Measurements from ENCODE around the gene SNX33.

DNA sequence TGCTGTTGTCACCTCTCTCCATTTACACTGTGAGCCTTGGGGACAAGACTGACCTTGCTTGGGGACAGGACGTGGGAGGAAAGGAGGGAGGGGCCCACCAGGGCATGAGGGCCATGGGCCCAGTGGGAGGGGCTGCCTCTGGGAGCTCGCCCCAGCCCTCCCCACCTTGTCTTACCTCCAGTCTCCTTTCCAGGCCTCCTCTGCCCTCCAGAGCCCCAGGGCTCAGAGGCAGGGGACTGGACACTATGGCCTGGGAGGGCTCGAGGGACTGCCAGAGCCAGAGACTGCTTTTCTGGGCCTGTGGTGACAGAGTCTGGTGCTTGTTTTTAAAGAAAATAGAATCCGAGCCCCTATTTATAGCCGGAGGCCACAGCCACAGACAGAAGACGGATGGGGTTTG lies 54.7 kb downstream of the SNX33 start:
- TF ChIP-seq, protein P1, sequence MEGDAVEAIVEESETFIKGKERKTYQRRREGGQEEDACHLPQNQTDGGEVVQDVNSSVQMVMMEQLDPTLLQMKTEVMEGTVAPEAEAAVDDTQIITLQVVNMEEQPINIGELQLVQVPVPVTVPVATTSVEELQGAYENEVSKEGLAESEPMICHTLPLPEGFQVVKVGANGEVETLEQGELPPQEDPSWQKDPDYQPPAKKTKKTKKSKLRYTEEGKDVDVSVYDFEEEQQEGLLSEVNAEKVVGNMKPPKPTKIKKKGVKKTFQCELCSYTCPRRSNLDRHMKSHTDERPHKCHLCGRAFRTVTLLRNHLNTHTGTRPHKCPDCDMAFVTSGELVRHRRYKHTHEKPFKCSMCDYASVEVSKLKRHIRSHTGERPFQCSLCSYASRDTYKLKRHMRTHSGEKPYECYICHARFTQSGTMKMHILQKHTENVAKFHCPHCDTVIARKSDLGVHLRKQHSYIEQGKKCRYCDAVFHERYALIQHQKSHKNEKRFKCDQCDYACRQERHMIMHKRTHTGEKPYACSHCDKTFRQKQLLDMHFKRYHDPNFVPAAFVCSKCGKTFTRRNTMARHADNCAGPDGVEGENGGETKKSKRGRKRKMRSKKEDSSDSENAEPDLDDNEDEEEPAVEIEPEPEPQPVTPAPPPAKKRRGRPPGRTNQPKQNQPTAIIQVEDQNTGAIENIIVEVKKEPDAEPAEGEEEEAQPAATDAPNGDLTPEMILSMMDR (IDR thresholded peaks at IDR 0.05) = no peak
- no peak for TF ChIP-seq EZH2 (IDR thresholded peaks at IDR 0.05; ENCODE audit: borderline replicate concordance, insufficient read depth, low read depth, low read length, poor library complexity, severe bottlenecking)
